Measurements from ENCODE around the gene RAB11FIP2. TPM values are rescaled to one million over a fixed set of nuclear protein-coding genes. Genes with fewer than 3 reads are reported as not detected.

RAB11FIP2 gene
- total RNA-seq, 1 donor from 2014 or later, result 22.7 TPM

DNA sequence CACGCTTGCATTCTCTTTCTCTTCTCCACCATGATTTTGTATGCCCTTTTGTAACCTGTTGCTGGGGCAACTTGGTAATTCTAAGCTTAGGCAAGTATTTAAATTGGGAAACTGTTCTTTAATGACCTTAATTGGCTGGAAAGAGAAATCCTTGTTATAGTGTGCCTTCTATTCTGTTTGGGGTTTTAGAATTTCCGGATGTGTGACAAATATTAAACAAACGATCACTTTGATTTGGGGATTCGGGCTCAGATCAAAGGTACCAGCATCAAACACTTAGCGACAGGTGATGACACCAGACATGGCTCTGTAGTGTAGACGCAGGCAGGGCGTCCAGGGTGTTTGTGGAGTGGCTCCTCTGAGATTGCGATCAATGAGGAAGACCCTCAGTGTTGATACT, 55.0 kb downstream of the RAB11FIP2 start:
- DNase-seq (ENCODE audit: low read depth), result no peak
- no peaks in the 10 kb centered on the region for H3K36me3 ChIP-seq (ENCODE audit: control insufficient read depth, insufficient read depth, low read length)
- no peak overlapping the region for H3K4me3 ChIP-seq (ENCODE audit: low read depth, low read length)
- TF ChIP-seq, protein P1, sequence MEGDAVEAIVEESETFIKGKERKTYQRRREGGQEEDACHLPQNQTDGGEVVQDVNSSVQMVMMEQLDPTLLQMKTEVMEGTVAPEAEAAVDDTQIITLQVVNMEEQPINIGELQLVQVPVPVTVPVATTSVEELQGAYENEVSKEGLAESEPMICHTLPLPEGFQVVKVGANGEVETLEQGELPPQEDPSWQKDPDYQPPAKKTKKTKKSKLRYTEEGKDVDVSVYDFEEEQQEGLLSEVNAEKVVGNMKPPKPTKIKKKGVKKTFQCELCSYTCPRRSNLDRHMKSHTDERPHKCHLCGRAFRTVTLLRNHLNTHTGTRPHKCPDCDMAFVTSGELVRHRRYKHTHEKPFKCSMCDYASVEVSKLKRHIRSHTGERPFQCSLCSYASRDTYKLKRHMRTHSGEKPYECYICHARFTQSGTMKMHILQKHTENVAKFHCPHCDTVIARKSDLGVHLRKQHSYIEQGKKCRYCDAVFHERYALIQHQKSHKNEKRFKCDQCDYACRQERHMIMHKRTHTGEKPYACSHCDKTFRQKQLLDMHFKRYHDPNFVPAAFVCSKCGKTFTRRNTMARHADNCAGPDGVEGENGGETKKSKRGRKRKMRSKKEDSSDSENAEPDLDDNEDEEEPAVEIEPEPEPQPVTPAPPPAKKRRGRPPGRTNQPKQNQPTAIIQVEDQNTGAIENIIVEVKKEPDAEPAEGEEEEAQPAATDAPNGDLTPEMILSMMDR (IDR thresholded peaks at IDR 0.05; ENCODE audit: insufficient read depth, low read length, poor library complexity, severe bottlenecking), result no peak
- H3K27me3 ChIP-seq (ENCODE audit: control insufficient read depth, insufficient read depth, low read length), result no peaks in the 10 kb centered on the region

DNA sequence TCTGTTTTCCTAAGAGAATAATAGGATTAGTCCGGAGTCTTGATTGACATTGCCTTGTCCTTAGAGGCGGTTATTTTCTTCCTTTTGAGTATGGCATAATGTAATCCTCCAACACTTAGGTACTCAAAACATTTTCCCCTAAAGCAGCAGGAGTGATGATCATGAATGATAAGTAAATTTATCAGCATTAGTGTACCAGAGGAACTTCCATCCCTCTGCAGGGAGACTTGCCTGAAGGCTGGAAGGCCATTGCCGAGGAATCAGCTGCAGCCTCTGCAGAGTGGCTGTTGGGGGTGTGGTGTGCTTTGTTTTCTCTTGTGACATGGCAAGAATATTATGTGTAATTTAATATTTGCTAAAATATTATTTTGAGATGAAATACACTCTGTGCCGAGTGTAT, 56.8 kb downstream of the RAB11FIP2 start:
- DNase-seq (ENCODE audit: low read depth), result no peak
- TF ChIP-seq, protein P1 (IDR thresholded peaks at IDR 0.05; ENCODE audit: insufficient read depth, low read length, poor library complexity, severe bottlenecking), result no peak
- Histone ChIP-seq H3K36me3 (ENCODE audit: control insufficient read depth, insufficient read depth, low read length) (no peaks in the 10 kb centered on the region), H3K27me3 (ENCODE audit: control insufficient read depth, insufficient read depth, low read length) (no peaks in the 10 kb centered on the region), H3K4me3 (ENCODE audit: low read depth, low read length) (no peak overlapping the region)

DNA sequence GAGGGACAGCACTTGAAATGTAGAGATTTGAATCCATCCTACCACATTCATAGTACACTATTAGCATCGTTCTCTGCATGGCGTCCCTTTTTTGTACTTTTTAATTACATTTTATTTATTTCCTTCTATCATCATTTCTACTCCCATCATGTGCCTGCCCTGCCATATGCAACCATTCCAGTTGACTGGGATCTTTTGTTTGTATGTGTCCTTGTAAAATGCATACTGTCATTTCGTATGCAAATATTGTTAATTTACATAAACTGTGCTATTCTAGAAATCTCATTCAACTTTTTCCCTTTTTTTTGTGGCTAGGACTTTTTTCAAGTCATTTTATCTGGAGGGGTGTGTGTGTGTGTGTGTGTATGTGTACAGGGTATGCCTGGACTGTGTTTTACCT, 57.9 kb downstream of the RAB11FIP2 start:
- DNase-seq (ENCODE audit: low read depth), result no peak
- TF ChIP-seq, protein P1 (IDR thresholded peaks at IDR 0.05; ENCODE audit: insufficient read depth, low read length, poor library complexity, severe bottlenecking), result no peak
- Histone ChIP-seq H3K27me3 (ENCODE audit: control insufficient read depth, insufficient read depth, low read length) (no peaks in the 10 kb centered on the region), H3K4me3 (ENCODE audit: low read depth, low read length) (no peak overlapping the region), H3K36me3 (ENCODE audit: control insufficient read depth, insufficient read depth, low read length) (no peaks in the 10 kb centered on the region)

DNA sequence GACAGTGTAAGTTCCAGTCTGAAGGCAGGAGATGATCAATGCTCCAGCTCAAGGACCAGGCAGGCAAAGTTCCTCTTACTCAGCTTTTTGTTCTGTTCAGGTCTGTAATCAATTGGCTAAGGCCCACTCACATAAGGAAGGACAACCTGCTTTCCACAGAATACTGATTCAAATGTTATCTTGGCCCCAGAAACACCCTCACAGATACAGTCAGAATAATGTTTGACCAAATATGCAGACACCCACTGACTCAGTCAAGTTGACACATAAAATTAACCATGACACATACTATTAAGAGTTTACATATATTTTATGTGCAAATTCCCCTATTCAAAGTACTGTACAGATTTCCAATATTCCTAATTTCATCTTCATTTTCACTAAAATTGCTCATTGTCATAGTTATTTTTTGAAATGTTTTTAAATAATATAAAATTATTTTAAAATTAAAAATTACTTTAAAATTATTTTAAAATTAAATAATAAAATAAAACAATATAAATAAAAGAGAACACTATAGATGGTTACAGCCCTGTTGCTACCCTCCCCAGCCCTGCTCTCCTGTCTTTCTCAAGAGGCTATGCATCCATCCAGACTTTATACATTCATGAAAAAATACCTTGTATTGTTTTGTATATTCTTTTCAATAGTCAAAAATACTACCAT, 59.4 kb downstream of the RAB11FIP2 start:
- DNase-seq (ENCODE audit: low read depth), result no peak
- H3K36me3 ChIP-seq (ENCODE audit: control insufficient read depth, insufficient read depth, low read length), result no peaks in the 10 kb centered on the region
- TF ChIP-seq, protein P1 (IDR thresholded peaks at IDR 0.05; ENCODE audit: insufficient read depth, low read length, poor library complexity, severe bottlenecking), result no peak
- H3K27me3 ChIP-seq (ENCODE audit: control insufficient read depth, insufficient read depth, low read length), result no peaks in the 10 kb centered on the region
- H3K4me3 ChIP-seq (ENCODE audit: low read depth, low read length), result no peak overlapping the region

DNA sequence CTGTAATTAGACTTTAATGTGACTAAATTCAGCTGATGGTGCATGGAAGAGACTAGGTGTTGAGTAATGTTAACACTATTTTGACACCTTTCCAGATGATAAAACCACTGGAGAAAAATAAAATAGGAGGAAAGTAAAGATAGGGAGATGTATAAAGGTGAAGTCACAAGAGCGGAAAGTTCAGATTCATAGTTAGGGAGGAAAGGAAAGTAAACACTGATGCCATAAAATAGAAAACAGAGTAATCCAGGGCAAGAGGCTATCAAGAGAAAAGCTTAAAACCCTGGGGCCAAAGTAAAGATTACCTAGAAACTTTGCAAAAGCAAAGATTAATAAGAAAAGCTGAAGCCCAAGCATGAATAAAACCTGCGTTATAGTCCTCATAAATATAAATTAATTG, 62.8 kb downstream of the RAB11FIP2 start:
- Histone ChIP-seq H3K27me3 (ENCODE audit: control insufficient read depth, insufficient read depth, low read length) (no peaks in the 10 kb centered on the region), H3K36me3 (ENCODE audit: control insufficient read depth, insufficient read depth, low read length) (no peaks in the 10 kb centered on the region), H3K4me3 (ENCODE audit: low read depth, low read length) (no peak overlapping the region)
- no peak for DNase-seq (ENCODE audit: low read depth)
- TF ChIP-seq, protein P1 (IDR thresholded peaks at IDR 0.05; ENCODE audit: insufficient read depth, low read length, poor library complexity, severe bottlenecking), result no peak

Measured in kidney epithelial cell (primary cell).